H1 (cell line): Measurements from ENCODE around the gene TMEM106A. TPM values are rescaled to one million over a fixed set of nuclear protein-coding genes. Genes with fewer than 3 reads are reported as not detected.
A peak's percentile ranks its signal among the peaks of the same experiment; 100 is the strongest.

ENCODE experiments used
- CTCF ChIA-PET: fragments of 300-600 bp; sonication (Branson Sonifier 250); formaldehyde crosslinking; loops from one replicate; lab custom pipeline; 2021; ENCODE audit not compliant: partially characterized antibody; lab: Charles Lee
- POLR2A ChIA-PET: fragments of 300-600 bp; sonication (Branson Sonifier 250); formaldehyde crosslinking; loops from one replicate; lab custom pipeline; 2021; ENCODE audit warnings: inconsistent platforms; ENCODE audit not compliant: partially characterized antibody; lab: Charles Lee
- DNase-seq, 2 experiments: peaks; one replicate each; pipeline versions ENCODE4 v3.0.0 to v3.0.0-alpha.2; 2010 to 2022; ENCODE audit warnings: low spot score in 2 of 2, low read depth in 1 of 2, mixed read lengths in 1 of 2
- FAIRE-seq: peaks from 2 replicates; lab custom pipeline; 2011; peaks lifted over from hg19 to GRCh38; lab: Jason Lieb, UNC
- H2AFZ ChIP-seq: 2 replicates; pipeline ENCODE4 v1.8.1; 2012; ENCODE audit warnings: low read length, inconsistent platforms
- H2AK5ac ChIP-seq: 2 replicates; pipeline ENCODE4 v1.6.1; 2013; ENCODE audit warnings: low read depth, low read length
- H2BK120ac ChIP-seq: replicated peaks from 2 replicates; pipeline ENCODE3; 2013; ENCODE audit warnings: low read depth, low read length, inconsistent platforms
- H2BK12ac ChIP-seq: 2 replicates; pipeline ENCODE4 v1.6.1; 2013; ENCODE audit warnings: low read depth, low read length
- H2BK15ac ChIP-seq: 2 replicates; pipeline ENCODE4 v1.6.1; 2013; ENCODE audit warnings: low read length
- H2BK20ac ChIP-seq: 2 replicates; pipeline ENCODE4 v1.6.1; 2013; ENCODE audit warnings: low read length
- H2BK5ac ChIP-seq: 2 replicates; pipeline ENCODE4 v1.6.1; 2013; ENCODE audit warnings: low read depth, low read length
- H3K14ac ChIP-seq: 2 replicates; pipeline ENCODE4 v1.6.1; 2013; ENCODE audit warnings: inconsistent platforms; ENCODE audit not compliant: insufficient read length
- H3K18ac ChIP-seq: 2 replicates; pipeline ENCODE4 v1.6.1; 2013; ENCODE audit warnings: low read length; ENCODE audit errors: extremely low read depth
- H3K23ac ChIP-seq: 2 replicates; pipeline ENCODE4 v1.6.1; 2013; ENCODE audit warnings: inconsistent platforms; ENCODE audit not compliant: insufficient read length
- H3K23me2 ChIP-seq: 2 replicates; pipeline ENCODE4 v1.6.1; 2013; ENCODE audit warnings: low read depth, low read length
- H3K27ac ChIP-seq: 2 replicates; pipeline ENCODE4 v1.6.1; 2011; ENCODE audit warnings: low read depth, low read length, inconsistent platforms
- H3K27me3 ChIP-seq, 4 experiments: replicated peaks in 1 of 4; 1 replicate in 1 of 4; 2 replicates in 3 of 4; pipeline versions ENCODE4 v1.6.1 to v1.8.1; 2011 to 2013; ENCODE audit warnings: low read length in 3 of 4, mild to moderate bottlenecking in 3 of 4, inconsistent platforms in 2 of 4, mixed read lengths in 2 of 4, moderate library complexity in 1 of 4; ENCODE audit not compliant: control insufficient read depth in 3 of 4, insufficient read depth in 3 of 4; ENCODE audit errors: extremely low read depth in 1 of 4
- H3K36me3 ChIP-seq, 4 experiments: 2 replicates each; pipeline versions ENCODE4 v1.6.1 to v1.8.1; 2011 to 2013; ENCODE audit warnings: mild to moderate bottlenecking in 4 of 4, low read length in 3 of 4, moderate library complexity in 2 of 4, control low read depth in 1 of 4, inconsistent platforms in 1 of 4; ENCODE audit not compliant: insufficient read depth in 4 of 4, control insufficient read depth in 2 of 4
- H3K4ac ChIP-seq: replicated peaks from 2 replicates; pipeline ENCODE3; 2013; ENCODE audit warnings: low read length, low read depth, mixed read lengths, inconsistent platforms; ENCODE audit not compliant: insufficient read length
- H3K4me1 ChIP-seq, 4 experiments: replicated peaks in 1 of 4; 1 replicate in 1 of 4; 2 replicates in 3 of 4; pipeline versions ENCODE4 v1.6.1 to v1.8.1; 2011 to 2013; ENCODE audit warnings: low read length in 3 of 4, inconsistent platforms in 2 of 4, mixed read lengths in 1 of 4; ENCODE audit not compliant: insufficient read depth in 4 of 4, control insufficient read depth in 3 of 4
- H3K4me2 ChIP-seq, 2 experiments: 2 replicates each; pipeline versions ENCODE4 v1.6.1 to v1.8.1; 2011 to 2013; ENCODE audit warnings: low read depth in 2 of 2, low read length in 2 of 2, control low read depth in 1 of 2, inconsistent platforms in 1 of 2, mild to moderate bottlenecking in 1 of 2; ENCODE audit not compliant: insufficient read depth in 1 of 2
- H3K4me3 ChIP-seq, 4 experiments: fragments of 200-600, 300-600 bp in 1 of 4; sonication (generic), shearing (Covaris generic), sonication (Bioruptor Twin) in 1 of 4; 2 replicates each; pipeline versions ENCODE4 v1.5.1 to v1.8.1; 2011 to 2016; ENCODE audit warnings: low read length in 4 of 4, low read depth in 3 of 4, control low read depth in 2 of 4, inconsistent platforms in 2 of 4, mild to moderate bottlenecking in 2 of 4, mixed read lengths in 1 of 4, moderate library complexity in 1 of 4; ENCODE audit not compliant: insufficient read depth in 2 of 4; ENCODE audit errors: extremely low read depth in 1 of 4
- H3K56ac ChIP-seq: replicated peaks from 2 replicates; pipeline ENCODE3; 2013; ENCODE audit warnings: low read depth, mild to moderate bottlenecking, mixed read lengths, low read length, inconsistent platforms; ENCODE audit not compliant: insufficient read length
- H3K79me1 ChIP-seq: 2 replicates; pipeline ENCODE4 v1.6.1; 2013; ENCODE audit warnings: low read depth, low read length, control low read depth
- H3K79me2 ChIP-seq, 2 experiments: 2 replicates each; pipeline versions ENCODE4 v1.6.1 to v1.8.1; 2012 to 2013; ENCODE audit warnings: low read length in 2 of 2, mild to moderate bottlenecking in 2 of 2, inconsistent platforms in 1 of 2; ENCODE audit not compliant: insufficient read depth in 2 of 2, control insufficient read depth in 1 of 2
- H3K9ac ChIP-seq, 4 experiments: replicated peaks in 1 of 4; 1 replicate in 1 of 4; 2 replicates in 3 of 4; pipeline versions ENCODE4 v1.6.1 to v1.8.1; 2011 to 2013; ENCODE audit warnings: low read depth in 3 of 4, low read length in 3 of 4, control low read depth in 2 of 4, mild to moderate bottlenecking in 2 of 4, moderate library complexity in 2 of 4, inconsistent platforms in 1 of 4; ENCODE audit errors: extremely low read depth in 1 of 4
- H3K9me3 ChIP-seq, 2 experiments: 2 replicates each; pipeline versions ENCODE4 v1.6.1 to v1.8.1; 2012 to 2013; ENCODE audit warnings: mild to moderate bottlenecking in 2 of 2, moderate library complexity in 2 of 2, control low read depth in 1 of 2, inconsistent platforms in 1 of 2, low read depth in 1 of 2, low read length in 1 of 2, mixed read lengths in 1 of 2; ENCODE audit not compliant: insufficient read depth in 2 of 2
- H4K20me1 ChIP-seq, 2 experiments: replicated peaks in 1 of 2; 2 replicates each; pipeline versions ENCODE3 to v1.8.1; 2011 to 2013; ENCODE audit warnings: inconsistent platforms in 2 of 2, low read length in 2 of 2, mild to moderate bottlenecking in 1 of 2; ENCODE audit not compliant: insufficient read depth in 2 of 2, control insufficient read depth in 1 of 2
- H4K5ac ChIP-seq: 2 replicates; pipeline ENCODE4 v1.6.1; 2013; ENCODE audit warnings: low read length, low read depth, mixed read lengths, inconsistent platforms; ENCODE audit not compliant: insufficient read length
- H4K8ac ChIP-seq: 2 replicates; pipeline ENCODE4 v1.8.0; 2013; ENCODE audit warnings: mild to moderate bottlenecking, moderate library complexity, low read length, inconsistent platforms; ENCODE audit not compliant: insufficient read depth; ENCODE audit errors: extremely low read depth
- H4K91ac ChIP-seq: replicated peaks from 2 replicates; pipeline ENCODE3; 2013; ENCODE audit warnings: low read length, mixed read lengths, inconsistent platforms; ENCODE audit not compliant: insufficient read length
- SIN3A ChIP-seq, 2 experiments: IDR thresholded peaks in 1 of 2; conservative IDR thresholded peaks in 1 of 2; 2 replicates each; pipeline ENCODE4 v1.6.1; 2011 to 2012; ENCODE audit warnings: low read length in 2 of 2, improper control_type of control experiment in 1 of 2, low read depth in 1 of 2, mild to moderate bottlenecking in 1 of 2
- WGBS, 2 experiments: shearing (Covaris generic) in 1 of 2; methylation state at CpG; one replicate each; pipeline versions ENCODE4 v1.1.6 to v1.1.7; 2013 to 2015; ENCODE audit warnings: low lambda C conversion rate in 2 of 2, mixed read lengths in 2 of 2, inconsistent platforms in 1 of 2, low coverage in 1 of 2, missing lambda C conversion rate in 1 of 2; ENCODE audit not compliant: insufficient replicate concordance in 2 of 2, insufficient coverage in 1 of 2, insufficient read length in 1 of 2; ENCODE audit errors: extremely low coverage in 1 of 2, missing lambda C conversion rate in 1 of 2; 5-methylcytosine and 5-hydroxymethylcytosine counted together
- polyA plus RNA-seq, 7 experiments: library from polyadenylated mRNA; depleted of rRNA in 3 of 7; stranded (reverse) in 5 of 7; unstranded in 2 of 7; fragments of >200 nt in 5 of 7; fragments of 200-250 nt in 2 of 7; gene quantifications; 1 replicate in 5 of 7; 2 replicates in 1 of 7; 4 replicates in 1 of 7; pipeline versions ENCODE4 v1.2.1 to v1.2.3, GENCODE V29; 2011 to 2013; ENCODE audit warnings: missing spikeins in 2 of 7, mixed read lengths in 2 of 7
- total RNA-seq: library from RNA; stranded (reverse); fragmentation: NEBNext Ultra II Directional; extraction: Animal tissue kit (Norgen Biotek cat#: 25700); gene quantifications from 2 replicates; pipeline ENCODE4 v1.2.1, GENCODE V29; 2021

The TMEM106A gene
- total and polyA plus RNA-seq, 2 of the 8 experiments (the other 6 are each of a cell fraction or from before 2014, with no cell fraction given): 3.2 to 5.4 TPM

- no peaks in the 10 kb centered on the region for H4K20me1 ChIP-seq
- ChIA-PET CTCF (interaction anchor here (0.8 to 1.3 kb wide), 4 partner anchors 18 to 187 kb away, joined by 3 to 5 read pairs (median 3); no protein-coding TSS in a partner anchor), POLR2A (interaction anchor here (0.7 to 10.3 kb wide), 12 partner anchors 9 to 387 kb away, joined by 3 to 123 read pairs (median 3); partner anchors contain the start of genes BECN1 and RPL27)
- H2BK20ac ChIP-seq: no peak overlapping the region
- H2AK5ac ChIP-seq: no peak overlapping the region
- H3K36me3 ChIP-seq: peaks cover 0 to 2% (median 0%) of the 10 kb centered on the region in 4 experiments; a peak in 2 of 8 replicates
- H2BK120ac ChIP-seq: no peak overlapping the region
- peaks cover 8% of the 10 kb centered on the region; the same call in 1 of the 2 replicates for H3K23me2 ChIP-seq
- no peak for TF ChIP-seq SIN3A (conservative IDR thresholded peaks at IDR 0.05 in 1 of 2, IDR thresholded peaks at IDR 0.05 in 1 of 2; ENCODE audit: low read depth in 1 of 2, low read length in 2 of 2)
- no peak overlapping the region for H3K56ac ChIP-seq
- H2BK5ac ChIP-seq: no peak overlapping the region
- H3K4me1 ChIP-seq: peaks cover 0 to 5% (median 3%) of the 10 kb centered on the region in 4 experiments; a peak in 4 of 7 replicates
- H4K91ac ChIP-seq: no peak overlapping the region
- WGBS, 2 experiments: 73% methylated on average over 2 of the region's 2 CpGs; no CpG with 5 or more reads in 1 of the 2 experiments
- H3K4ac ChIP-seq: no peak overlapping the region
- peak overlapping the region; percentile 59 to 82 (median 76) for H3K4me3 ChIP-seq
- no peak overlapping the region for H2BK15ac ChIP-seq
- H4K5ac ChIP-seq: no peak overlapping the region
- DNase-seq (no peak), FAIRE-seq (no peak)
- H4K8ac ChIP-seq: no peak overlapping the region
- no peaks in the 10 kb centered on the region for H3K79me1 ChIP-seq
- H3K4me2 ChIP-seq: peak overlapping the region; percentile 69 to 91
- H3K18ac ChIP-seq: no peak overlapping the region
- H2BK12ac ChIP-seq: no peak overlapping the region
- H3K23ac ChIP-seq: no peak overlapping the region
- H3K79me2 ChIP-seq: no peaks in the 10 kb centered on the region
- H3K14ac ChIP-seq: no peak overlapping the region
- peaks cover 0 to 2% (median 0%) of the 10 kb centered on the region in 4 experiments; a peak in 1 of 7 replicates for H3K27me3 ChIP-seq
- H3K9me3 ChIP-seq: no peaks in the 10 kb centered on the region
- peak overlapping the region in 1 of 4 experiments; percentile 56; a peak in 1 of 7 replicates for H3K9ac ChIP-seq
- 0 out of 2 replicates have a peak overlapping the region, but pooled peaks have one; percentile 58 for H2AFZ ChIP-seq
- no peak overlapping the region for H3K27ac ChIP-seq
These were observed 574 bp upstream of the TMEM106A start for GRCh38 chr17:43211123-43211479.
